PC-9 (cell line): ENCODE measurements around the gene TMSB10. TPM values are rescaled to one million over a fixed set of nuclear protein-coding genes. Genes with fewer than 3 reads are reported as not detected.
A peak's percentile ranks its signal among the peaks of the same experiment; 100 is the strongest.

Experiments
- BruUV-seq: library from RNA; stranded (reverse); fragments of 400-500 nt; replicated peaks from 2 replicates; lab custom pipeline; 2021; lab: Mats Ljungman, UMichigan
- CTCF ChIA-PET: fragments of 300-600 bp; sonication (Branson Sonifier 250); formaldehyde crosslinking; loops from one replicate; lab custom pipeline; 2022; ENCODE audit warnings: antibody characterized with exemption; lab: Charles Lee
- POLR2A ChIA-PET: fragments of 300-600 bp; sonication (Branson Sonifier 250); formaldehyde crosslinking; loops from one replicate; lab custom pipeline; 2022; ENCODE audit warnings: antibody characterized with exemption; ENCODE audit not compliant: unreplicated experiment; lab: Charles Lee
- DNase-seq, 2 experiments: peaks; one replicate each; pipeline versions ENCODE4 v3.0.0 to v3.0.0-alpha.2; 2015 to 2022; ENCODE audit warnings: mixed read lengths in 1 of 2
- H2AFZ ChIP-seq: fragments of 200-600 bp; sonication (generic); 2 replicates; pipeline ENCODE4 v1.8.1; 2017; ENCODE audit warnings: antibody characterized with exemption
- H3F3A ChIP-seq: fragments of 200-600 bp; sonication (generic); 2 replicates; pipeline ENCODE4 v1.8.1; 2017; ENCODE audit warnings: antibody characterized with exemption, mild to moderate bottlenecking, low read depth; ENCODE audit not compliant: insufficient read depth
- H3K27ac ChIP-seq: fragments of 200-600 bp; sonication (generic); 2 replicates; pipeline ENCODE4 v1.6.1; 2016; ENCODE audit warnings: mixed run types
- H3K27me3 ChIP-seq: fragments of 200-600 bp; sonication (generic); 2 replicates; pipeline ENCODE4 v1.6.1; 2016; ENCODE audit warnings: low read depth, mixed run types; ENCODE audit not compliant: insufficient read depth
- H3K36me3 ChIP-seq: fragments of 200-600 bp; sonication (generic); 2 replicates; pipeline ENCODE4 v1.6.1; 2016; ENCODE audit warnings: low read depth, mixed run types
- H3K4me1 ChIP-seq: fragments of 200-600 bp; sonication (generic); replicated peaks from 2 replicates; pipeline ENCODE4 v1.6.1; 2016; ENCODE audit warnings: mixed run types; ENCODE audit not compliant: insufficient read depth
- H3K4me2 ChIP-seq: fragments of 200-600 bp; sonication (generic); 2 replicates; pipeline ENCODE4 v1.6.1; 2017; ENCODE audit warnings: mixed run types
- H3K4me3 ChIP-seq: fragments of 200-600 bp; sonication (generic); 2 replicates; pipeline ENCODE4 v1.6.1; 2016; ENCODE audit warnings: mixed run types
- H3K79me2 ChIP-seq: fragments of 200-600 bp; sonication (generic); 2 replicates; pipeline ENCODE4 v1.6.1; 2017; ENCODE audit warnings: low read depth, mixed run types
- H3K9me2 ChIP-seq: fragments of 200-600 bp; sonication (generic); 2 replicates; pipeline ENCODE4 v1.8.1; 2017; ENCODE audit warnings: mild to moderate bottlenecking; ENCODE audit not compliant: insufficient read depth
- H3K9me3 ChIP-seq: fragments of 200-600 bp; sonication (generic); 2 replicates; pipeline ENCODE4 v1.8.1; 2016; ENCODE audit warnings: low read depth; ENCODE audit not compliant: insufficient read depth
- H4K20me1 ChIP-seq: fragments of 200-600 bp; sonication (generic); 2 replicates; pipeline ENCODE4 v1.8.1; 2017; ENCODE audit not compliant: insufficient read depth
- EZH2 ChIP-seq: fragments of 200-600 bp; sonication (generic); IDR thresholded peaks from 2 replicates; pipeline ENCODE4 v1.8.0; 2017; ENCODE audit warnings: antibody characterized with exemption, low read depth
- intact Hi-C: fragments of 100-400 bp; cut with micrococcal nuclease; formaldehyde crosslinking; loops from one replicate; pipeline ENCODE4 v1.10.0; 2022; ENCODE audit not compliant: unreplicated experiment
- total RNA-seq: library from RNA; stranded (reverse); gene quantifications from 2 replicates; pipeline ENCODE4 v1.2.3, GENCODE V29; 2021
- TF ChIP-seq, protein P1 (sequence below): fragments of 200-600 bp; sonication (generic); conservative IDR thresholded peaks from 2 replicates; pipeline ENCODE4 v1.6.1; 2017; ENCODE audit warnings: mixed run types, antibody characterized with exemption, mild to moderate bottlenecking, moderate library complexity

The TMSB10 gene
- total RNA-seq, 1 experiment from 2014 or later, result 1,668 TPM

DNA sequence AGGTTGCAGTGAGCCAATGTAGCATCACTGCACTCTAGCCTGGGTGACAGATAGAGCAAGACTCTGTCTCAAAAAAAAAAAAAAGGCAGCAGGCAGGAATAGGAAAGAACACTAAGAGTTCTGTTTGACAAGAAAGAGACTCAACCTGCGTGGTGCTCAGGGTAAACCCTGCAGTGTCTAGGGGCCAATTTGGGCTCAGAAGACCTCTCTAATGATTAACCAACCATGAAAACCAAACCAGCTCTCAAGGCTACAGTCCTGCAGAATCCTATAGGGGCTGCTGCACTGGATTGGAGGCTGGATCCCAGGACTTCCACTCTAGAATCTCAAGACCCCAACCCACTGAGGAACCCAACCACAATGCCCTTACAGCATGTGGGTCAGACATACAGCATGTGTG lies 27.0 kb upstream of the TMSB10 start:
- Histone ChIP-seq H3K4me3 (no peak overlapping the region), H3K9me2 (no peaks in the 10 kb centered on the region), H3K27ac (no peak overlapping the region), H3K36me3 (no peaks in the 10 kb centered on the region), H3K4me2 (no peak overlapping the region), H2AFZ (no peak overlapping the region), H3F3A (no peaks in the 10 kb centered on the region; the same call in 1 of the 2 replicates), H3K4me1 (0 out of 2 replicates have a peak, but pooled peaks cover 4% of the 10 kb centered on the region), H3K9me3 (no peaks in the 10 kb centered on the region), H4K20me1 (no peaks in the 10 kb centered on the region), H3K27me3 (peaks cover 55% of the 10 kb centered on the region), H3K79me2 (no peaks in the 10 kb centered on the region)
- CTCF ChIA-PET, result no interaction called here
- BruUV-seq, result no TSS peak
- no peak for DNase-seq
- intact Hi-C loops, result no loop called here
- no peak for TF ChIP-seq EZH2
- TF ChIP-seq, protein P1, sequence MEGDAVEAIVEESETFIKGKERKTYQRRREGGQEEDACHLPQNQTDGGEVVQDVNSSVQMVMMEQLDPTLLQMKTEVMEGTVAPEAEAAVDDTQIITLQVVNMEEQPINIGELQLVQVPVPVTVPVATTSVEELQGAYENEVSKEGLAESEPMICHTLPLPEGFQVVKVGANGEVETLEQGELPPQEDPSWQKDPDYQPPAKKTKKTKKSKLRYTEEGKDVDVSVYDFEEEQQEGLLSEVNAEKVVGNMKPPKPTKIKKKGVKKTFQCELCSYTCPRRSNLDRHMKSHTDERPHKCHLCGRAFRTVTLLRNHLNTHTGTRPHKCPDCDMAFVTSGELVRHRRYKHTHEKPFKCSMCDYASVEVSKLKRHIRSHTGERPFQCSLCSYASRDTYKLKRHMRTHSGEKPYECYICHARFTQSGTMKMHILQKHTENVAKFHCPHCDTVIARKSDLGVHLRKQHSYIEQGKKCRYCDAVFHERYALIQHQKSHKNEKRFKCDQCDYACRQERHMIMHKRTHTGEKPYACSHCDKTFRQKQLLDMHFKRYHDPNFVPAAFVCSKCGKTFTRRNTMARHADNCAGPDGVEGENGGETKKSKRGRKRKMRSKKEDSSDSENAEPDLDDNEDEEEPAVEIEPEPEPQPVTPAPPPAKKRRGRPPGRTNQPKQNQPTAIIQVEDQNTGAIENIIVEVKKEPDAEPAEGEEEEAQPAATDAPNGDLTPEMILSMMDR, result no peak
- POLR2A ChIA-PET, result no interaction called here

DNA sequence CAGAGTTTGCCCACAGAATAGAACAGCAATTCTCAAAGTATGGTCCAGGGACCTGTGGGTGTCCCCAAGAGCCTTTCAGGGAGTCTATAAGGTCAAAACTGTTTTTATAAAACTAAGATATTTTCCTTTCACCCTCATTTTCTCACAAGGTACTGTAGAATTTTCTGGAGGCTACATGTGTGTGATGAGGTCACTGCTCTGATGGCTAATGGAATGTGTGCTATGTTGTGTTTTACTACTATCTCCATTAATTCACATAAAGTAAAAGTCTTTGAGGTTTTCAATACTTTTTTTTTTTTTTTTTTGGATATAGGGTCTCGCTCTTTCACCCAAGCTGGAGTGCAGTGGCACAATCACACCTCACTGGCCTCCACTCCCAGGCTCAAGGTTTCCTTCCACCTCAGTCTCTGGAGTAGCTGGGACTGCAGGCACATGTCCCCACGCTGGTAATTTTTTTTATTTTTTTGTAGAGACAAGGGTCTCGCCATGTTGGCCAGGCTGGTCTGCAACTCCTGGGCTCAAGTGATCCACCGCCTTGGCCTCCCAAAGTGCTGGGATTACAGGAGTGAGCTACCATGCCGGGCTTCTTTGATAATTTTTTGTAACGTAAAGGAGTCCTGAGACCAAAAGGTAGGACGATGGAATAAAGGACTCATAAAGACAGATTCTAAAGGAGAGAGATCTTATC lies 26.4 kb upstream of the TMSB10 start:
- 0 out of 2 replicates have a peak, but pooled peaks cover 4% of the 10 kb centered on the region for H3K4me1 ChIP-seq
- ChIA-PET POLR2A (no interaction called here), CTCF (no interaction called here)
- TF ChIP-seq, protein P1, result no peak
- H3F3A ChIP-seq, result no peaks in the 10 kb centered on the region; the same call in 1 of the 2 replicates
- H3K4me3 ChIP-seq, result no peak overlapping the region
- H3K9me2 ChIP-seq, result no peaks in the 10 kb centered on the region
- no peaks in the 10 kb centered on the region for H3K36me3 ChIP-seq
- H4K20me1 ChIP-seq, result no peaks in the 10 kb centered on the region
- H3K79me2 ChIP-seq, result no peaks in the 10 kb centered on the region
- no peak for DNase-seq
- no peak overlapping the region for H3K27ac ChIP-seq
- no TSS peak for BruUV-seq
- H3K27me3 ChIP-seq, result peaks cover 53% of the 10 kb centered on the region
- H3K4me2 ChIP-seq, result no peak overlapping the region
- no peaks in the 10 kb centered on the region for H3K9me3 ChIP-seq
- H2AFZ ChIP-seq, result no peak overlapping the region
- intact Hi-C loops, result no loop called here

DNA sequence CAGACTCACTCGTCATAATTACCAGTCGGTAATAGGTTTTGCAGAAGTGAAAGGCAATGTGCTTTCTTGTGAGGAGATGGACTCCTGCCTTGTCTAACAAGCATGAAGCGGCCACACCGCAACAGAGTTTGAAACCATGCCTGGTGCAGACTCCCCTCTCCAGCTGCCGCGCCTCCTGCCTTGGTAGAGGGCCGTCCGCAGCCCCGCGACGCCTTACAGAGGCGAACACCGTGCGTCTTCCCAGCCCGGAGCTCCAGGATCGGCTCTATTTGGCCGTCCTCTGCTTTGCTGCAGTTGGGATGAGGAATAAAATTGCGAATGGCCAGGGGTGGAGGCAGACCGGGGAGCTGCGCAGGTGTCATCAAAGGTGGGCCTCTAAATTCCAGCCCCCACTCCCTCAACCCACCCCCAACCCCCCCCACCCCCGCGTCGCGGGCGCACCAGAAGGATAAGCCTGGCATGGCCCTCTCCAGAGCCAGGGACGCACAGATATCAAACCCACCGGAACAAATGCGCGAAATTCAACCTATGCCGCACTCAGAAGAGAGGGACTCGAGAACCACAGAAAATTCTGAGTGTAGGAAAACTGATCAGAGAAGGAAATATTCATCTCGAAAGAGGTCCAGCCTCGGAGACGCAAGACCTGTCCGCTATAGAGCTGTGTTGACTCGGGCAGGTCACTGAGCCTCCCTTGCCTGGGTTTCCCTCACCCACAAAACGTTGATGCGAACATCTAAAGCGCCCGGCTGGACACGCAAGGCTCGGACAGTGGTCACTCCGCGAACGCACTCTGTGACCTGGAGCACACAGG lies 25.7 kb upstream of the TMSB10 start:
- no peaks in the 10 kb centered on the region for H3K79me2 ChIP-seq
- DNase-seq, result no peak
- POLR2A ChIA-PET, result no interaction called here
- H3K9me3 ChIP-seq, result no peaks in the 10 kb centered on the region
- no peak overlapping the region for H3K4me3 ChIP-seq
- no peaks in the 10 kb centered on the region for H3K9me2 ChIP-seq
- H2AFZ ChIP-seq, result no peak overlapping the region; the same call in 1 of the 2 replicates
- peaks cover 47% of the 10 kb centered on the region for H3K27me3 ChIP-seq
- no peaks in the 10 kb centered on the region; the same call in 1 of the 2 replicates for H3F3A ChIP-seq
- CTCF ChIA-PET, result no interaction called here
- TF ChIP-seq, protein P1, result no peak
- TF ChIP-seq EZH2, result no peak
- intact Hi-C loops, result no loop called here
- no peaks in the 10 kb centered on the region for H3K36me3 ChIP-seq
- H3K27ac ChIP-seq, result no peak overlapping the region
- H3K4me2 ChIP-seq, result peak overlapping the region; percentile 93; the same call in 1 of the 2 replicates
- H4K20me1 ChIP-seq, result no peaks in the 10 kb centered on the region
- 0 out of 2 replicates have a peak, but pooled peaks cover 4% of the 10 kb centered on the region for H3K4me1 ChIP-seq
- no TSS peak for BruUV-seq
